Esophagus muscularis mucosa (tissue), 4 donors: ENCODE results near the gene GATA1.

Experiments used
- CTCF ChIP-seq, 3 experiments: fragments of 200-600 bp in 2 of 3; fragments of 450-650 bp in 1 of 3; sonication (generic) in 2 of 3; IDR thresholded peaks; one replicate each; pipeline ENCODE4 v1.5.1; 2017 to 2019; ENCODE audit warnings: antibody characterized with exemption in 3 of 3, mild to moderate bottlenecking in 2 of 3, moderate library complexity in 1 of 3
- EP300 ChIP-seq: sonication (generic); formaldehyde crosslinking; IDR thresholded peaks from one replicate; pipeline ENCODE4 v1.6.1; 2017; ENCODE audit warnings: antibody characterized with exemption
- POLR2A ChIP-seq: fragments of 450-650 bp; IDR thresholded peaks from one replicate; pipeline ENCODE4 v1.6.1; 2017; ENCODE audit warnings: antibody characterized with exemption, moderate library complexity, mild to moderate bottlenecking, low read depth
- POLR2AphosphoS5 ChIP-seq, 2 donors: sonication (generic); formaldehyde crosslinking; IDR thresholded peaks; one replicate each; pipeline ENCODE4 v1.6.1; 2017; ENCODE audit warnings: antibody characterized with exemption in 2 of 2

GRCh38 chrX:48785540-48786214 lies 713 bp upstream of the GATA1 start:
- TF ChIP-seq CTCF (IDR thresholded peaks at IDR 0.05) (no peak), POLR2AphosphoS5 (IDR thresholded peaks at IDR 0.05) (no peak), POLR2A (no peak), EP300 (no peak)
